Renal cortex interstitium (tissue), 11 donors: ENCODE data around the gene AGAP1. TPM values are rescaled to one million over a fixed set of nuclear protein-coding genes. Genes with fewer than 3 reads are reported as not detected.

ENCODE experiments used
- DNase-seq, 11 donors: peaks; one replicate each; pipeline ENCODE4 v3.0.0-alpha.2; 2013; ENCODE audit warnings: low read depth in 9 of 11, low spot score in 4 of 11; ENCODE audit errors: extremely low read depth in 1 of 11
- polyA plus RNA-seq, 3 donors: library from polyadenylated mRNA; unstranded; fragments of 120-200 nt; gene quantifications; one replicate each; pipeline ENCODE4 v1.2.1, GENCODE V29; 2013; ENCODE audit not compliant: insufficient read length in 3 of 3

The AGAP1 gene
- polyA plus RNA-seq, 3 donors: 19.1 to 22.8 (median 22.0) TPM

- DNase-seq: no peak
Measured at GRCh38 chr2:235520787-235521186, 26.9 kb downstream of the AGAP1 start.

DNA sequence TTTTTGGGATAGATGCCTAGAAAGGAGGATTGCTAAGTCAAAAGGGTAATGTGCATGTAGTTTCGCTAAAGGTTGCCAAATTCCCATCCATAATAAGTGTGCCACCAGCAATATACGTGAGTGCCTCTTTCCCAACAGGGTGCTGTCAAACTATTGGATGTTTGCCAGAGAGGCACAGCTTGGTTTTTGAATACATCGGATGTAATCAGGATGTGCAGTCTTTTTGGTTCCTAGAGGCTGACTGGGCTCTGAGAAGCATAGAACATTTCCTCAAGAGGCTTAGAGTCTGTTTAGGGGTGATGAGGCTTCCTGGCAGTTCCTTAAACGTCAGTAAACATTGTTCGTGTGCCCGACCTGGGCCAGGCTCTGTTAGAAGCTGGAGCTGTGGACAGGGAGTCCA is 28.0 kb downstream of the AGAP1 start:
- no peak for DNase-seq

DNA sequence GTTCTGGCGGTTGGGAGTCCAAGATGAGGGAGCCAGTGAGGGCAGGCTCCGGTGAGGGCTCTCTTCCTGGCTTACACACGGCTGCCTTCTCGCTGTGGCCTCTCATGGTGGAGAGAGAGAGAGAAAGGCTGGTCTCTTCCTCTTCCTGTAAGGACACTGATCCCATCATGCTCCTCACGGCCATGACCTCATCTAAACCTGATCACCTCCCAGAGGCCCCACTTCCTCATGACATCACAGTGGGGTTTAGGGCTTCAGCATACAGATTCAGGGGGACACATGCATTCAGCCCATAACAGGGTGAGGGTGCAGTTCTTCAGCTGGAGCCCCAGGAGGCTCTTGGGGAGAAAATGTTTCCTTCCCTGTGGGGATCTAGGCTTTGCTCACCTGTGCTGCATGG is 29.2 kb downstream of the AGAP1 start:
- DNase-seq: no peak

DNA sequence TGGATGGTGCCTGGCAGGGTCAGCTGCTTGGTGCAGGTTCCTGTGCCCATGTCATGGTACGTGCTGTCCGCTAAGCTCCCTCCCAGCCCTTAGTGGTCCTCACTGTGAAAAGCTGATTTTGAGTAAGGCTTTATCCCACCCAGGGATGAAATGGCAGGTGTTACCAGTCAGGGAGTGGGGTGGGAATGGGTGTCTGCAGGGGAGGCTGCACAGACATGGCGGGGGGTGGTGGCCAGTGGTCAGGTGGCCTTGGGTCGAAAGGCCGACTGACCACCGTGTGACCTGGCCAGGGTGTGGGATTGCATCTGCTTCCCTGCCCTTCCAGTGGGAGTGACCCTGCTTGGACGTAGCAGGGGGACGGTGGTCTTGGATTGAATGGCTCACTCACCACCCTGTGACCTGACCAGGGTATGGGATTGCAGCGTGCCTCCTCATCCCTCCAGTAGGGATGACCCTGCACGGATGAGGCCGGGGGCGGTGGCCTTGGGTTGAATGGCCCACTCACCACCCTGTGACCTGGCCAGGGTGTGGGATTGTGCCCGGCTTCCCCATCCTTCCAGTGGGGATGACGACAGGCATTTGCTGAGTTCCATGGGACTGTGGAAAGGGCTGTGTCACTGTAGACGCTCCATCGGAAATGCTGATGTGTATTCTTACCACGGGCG is 29.8 kb downstream of the AGAP1 start:
- DNase-seq: no peak

DNA sequence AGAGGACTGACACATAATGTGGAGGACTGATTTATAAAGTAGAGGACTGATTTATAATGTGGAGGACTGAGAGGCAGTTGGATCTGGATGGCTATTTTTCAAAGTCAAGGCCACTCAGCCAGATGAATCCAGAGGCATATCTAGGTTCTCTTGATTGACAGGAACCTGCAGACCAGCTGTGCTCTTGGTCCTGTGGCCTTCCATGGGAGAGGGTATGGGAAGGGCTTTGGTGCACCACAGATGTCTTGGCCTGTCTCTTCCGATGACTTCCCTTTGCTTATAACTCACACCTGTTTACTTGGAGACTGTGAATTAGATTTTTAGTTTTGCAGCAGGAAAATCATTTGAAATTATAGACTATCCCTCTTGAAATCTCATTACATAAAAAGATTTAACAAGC is 32.3 kb downstream of the AGAP1 start:
- no peak for DNase-seq

DNA sequence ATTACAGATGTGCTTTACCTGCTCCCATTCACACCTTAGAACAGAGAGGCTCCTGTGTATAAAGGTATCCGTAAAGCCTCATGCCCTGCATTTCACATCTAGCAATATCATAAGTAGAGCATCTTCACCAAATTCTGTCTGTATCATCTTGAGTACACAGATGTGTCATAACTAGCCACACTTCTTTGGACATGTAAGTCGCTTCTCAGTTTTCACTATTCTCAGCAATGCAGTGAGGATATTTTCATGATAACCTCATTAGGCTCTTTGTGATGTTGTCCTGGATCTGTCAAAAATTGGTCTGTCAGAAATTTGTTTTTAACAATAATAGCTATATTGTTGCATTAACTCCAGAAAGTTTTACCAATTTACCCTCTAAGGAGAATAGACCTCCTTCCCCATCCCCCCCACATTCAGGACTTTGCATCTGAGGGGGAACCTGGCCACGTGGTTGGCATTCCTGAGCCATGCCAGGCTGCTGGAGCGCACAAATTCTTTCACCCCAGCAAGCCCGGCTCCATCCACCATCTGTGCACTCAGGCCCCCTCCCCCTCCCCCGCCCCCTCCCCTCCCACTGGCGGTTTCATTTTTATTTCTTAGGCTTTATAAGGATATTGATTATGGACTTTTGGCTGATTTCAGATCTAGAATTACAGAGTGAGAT is 34.1 kb downstream of the AGAP1 start:
- peak in 3 of 11 donors; percentile 52 to 70 (median 55) for DNase-seq

DNA sequence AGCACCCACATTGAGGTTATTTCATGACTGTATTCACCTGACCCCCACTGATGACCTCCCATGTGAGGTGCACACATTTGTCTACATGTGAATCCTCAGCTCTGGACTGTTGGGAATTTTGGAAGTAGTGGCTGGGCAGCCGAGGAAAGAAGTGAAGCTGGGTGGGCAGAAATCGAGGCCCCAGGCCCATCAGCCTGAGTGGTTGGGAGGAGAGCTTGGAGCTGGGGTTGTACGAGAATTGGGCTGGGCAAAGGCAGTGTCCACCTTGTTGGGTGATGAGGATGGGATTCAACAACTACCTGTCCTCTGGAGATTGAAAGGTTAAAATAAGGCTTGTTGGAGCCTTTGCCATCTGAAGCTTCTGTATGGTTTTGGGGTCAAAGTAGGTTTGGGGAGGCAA is 35.8 kb downstream of the AGAP1 start:
- DNase-seq: no peak

- no peak for DNase-seq
Measured at GRCh38 chr2:235530735-235531134, 36.9 kb downstream of the AGAP1 start.

- no peak for DNase-seq
Measured at GRCh38 chr2:235532307-235532706, 38.5 kb downstream of the AGAP1 start.

DNA sequence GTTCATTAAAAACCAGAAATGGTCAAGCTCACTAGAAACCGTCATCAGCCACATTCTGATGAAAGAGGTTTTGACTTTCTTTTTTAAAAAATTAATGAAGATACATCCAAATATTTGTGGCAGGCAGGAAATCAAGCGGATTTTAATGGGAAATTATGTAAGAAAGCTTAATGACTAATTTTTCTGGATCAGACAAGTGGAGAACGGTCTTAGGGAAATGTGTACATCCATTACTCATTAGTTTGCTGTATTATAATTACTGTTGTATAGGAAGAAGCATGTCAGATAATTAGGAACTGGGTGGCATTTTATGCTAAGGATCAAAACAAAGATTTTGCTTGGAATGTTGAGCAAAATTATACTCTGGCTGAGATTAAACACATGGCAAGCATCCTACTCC is 39.4 kb downstream of the AGAP1 start:
- no peak for DNase-seq

DNA sequence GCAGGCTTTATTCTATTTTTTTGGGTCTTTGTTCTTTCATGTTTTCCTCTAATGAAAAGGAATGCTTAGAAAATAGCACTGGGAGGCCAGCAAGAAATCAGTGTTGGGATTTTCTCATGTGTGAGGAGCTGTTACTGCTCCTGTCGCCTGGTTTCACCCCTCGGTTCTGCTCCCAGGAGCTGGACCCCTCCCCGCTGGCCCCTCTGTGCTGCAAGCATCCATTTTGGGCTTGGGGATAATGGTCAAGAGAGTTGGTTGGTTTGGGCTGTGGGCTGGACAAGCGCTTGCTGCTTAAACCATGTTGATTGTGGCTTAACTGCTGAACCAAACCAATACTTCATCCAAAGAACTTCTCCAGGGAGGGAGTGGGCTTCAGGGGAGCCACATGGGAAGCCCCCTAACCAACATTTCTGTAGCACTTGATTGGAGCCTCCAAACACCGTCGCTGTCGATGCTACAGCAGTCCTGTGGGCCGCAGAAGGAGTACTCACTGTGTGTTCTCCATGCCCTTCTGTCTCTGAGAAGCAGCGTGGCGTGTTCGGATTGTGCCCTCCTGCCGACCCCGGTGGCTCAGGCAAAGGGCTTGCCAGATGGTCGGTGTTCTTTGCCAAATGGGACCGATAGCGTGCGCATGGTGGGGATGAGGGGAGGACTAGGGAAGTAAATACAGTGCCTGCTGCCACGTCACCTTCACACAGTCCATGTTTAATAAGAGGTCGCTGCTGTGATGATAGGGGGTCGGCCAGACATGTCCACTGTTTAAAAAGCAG is 40.0 kb downstream of the AGAP1 start:
- DNase-seq: no peak

DNA sequence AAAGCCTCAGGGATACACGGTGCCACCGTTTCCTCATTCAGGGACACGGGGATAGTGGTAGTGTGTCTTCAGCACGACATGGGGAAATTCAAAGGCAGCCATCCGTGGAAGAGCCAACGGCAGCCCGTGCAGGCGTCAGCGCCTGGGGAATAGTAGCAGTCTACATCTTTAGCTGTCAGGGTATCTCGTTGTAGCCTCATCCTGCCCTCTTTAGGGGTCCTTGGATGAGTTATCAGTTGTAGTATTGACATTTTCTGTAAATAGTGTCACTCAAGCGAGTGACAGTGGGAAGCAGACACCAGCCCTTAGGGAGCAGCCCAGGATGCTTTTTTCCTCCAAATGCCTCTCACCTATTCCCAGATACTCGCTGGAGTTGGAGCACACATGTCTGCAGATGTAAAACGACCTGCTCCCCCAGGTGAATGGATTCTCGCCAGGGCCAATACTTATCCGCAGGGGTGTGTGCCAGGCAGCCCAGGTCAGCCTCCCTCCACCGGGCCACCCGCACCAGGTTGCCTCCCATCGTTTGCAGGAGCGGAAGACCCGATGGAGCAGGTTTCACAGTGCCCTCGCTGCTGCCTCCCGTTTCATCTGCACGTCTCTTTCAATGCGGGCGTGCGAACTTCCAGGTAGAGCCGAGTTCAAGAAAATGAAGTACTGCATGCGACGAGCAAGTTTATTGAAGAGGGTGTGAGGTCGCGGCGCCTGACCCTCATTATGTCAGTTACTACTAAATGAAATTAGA is 41.0 kb downstream of the AGAP1 start:
- no peak for DNase-seq

DNA sequence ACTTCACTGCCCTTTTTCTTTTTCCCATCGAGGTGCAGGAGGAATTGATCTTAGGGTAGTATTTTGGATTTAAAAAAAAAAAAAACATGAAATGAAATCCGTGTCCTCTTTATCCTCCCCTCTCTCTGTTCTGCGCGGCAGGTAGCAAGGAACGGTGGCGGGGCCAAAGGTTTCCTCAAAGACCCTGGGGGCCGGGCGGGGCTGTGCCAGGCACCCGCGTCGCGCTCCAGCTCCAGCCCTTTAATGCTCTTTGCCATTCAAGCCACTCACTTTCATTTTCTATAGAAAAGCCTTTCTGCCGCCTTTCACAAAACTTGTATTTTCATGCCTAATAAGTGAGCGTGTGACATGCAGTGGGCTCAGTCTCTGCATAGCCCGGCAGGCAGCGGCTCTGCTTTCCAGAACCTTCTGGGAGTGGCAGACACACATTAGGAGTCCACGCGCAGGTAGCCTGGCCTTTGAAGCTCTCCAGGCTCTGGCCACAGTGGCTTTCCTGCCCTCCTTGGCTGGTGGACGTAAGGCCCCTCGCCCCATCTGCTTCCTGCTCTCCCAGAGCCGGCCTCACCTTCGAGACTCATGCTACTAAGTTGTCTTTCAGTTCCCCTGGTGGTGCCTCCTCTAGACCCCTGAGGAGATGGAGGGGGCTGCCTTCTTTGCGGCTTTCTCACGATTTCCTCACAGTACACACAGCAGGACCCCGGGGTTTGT is 41.7 kb downstream of the AGAP1 start:
- no peak for DNase-seq

- DNase-seq: no peak
Measured at GRCh38 chr2:235536711-235537110, 42.9 kb downstream of the AGAP1 start.

- DNase-seq: no peak
Measured at GRCh38 chr2:235537186-235537585, 43.3 kb downstream of the AGAP1 start.

GRCh38 chr2:235537587-235537986 is 43.7 kb downstream of the AGAP1 start:
- no peak for DNase-seq

- DNase-seq: no peak
Measured at GRCh38 chr2:235538144-235538639, 44.3 kb downstream of the AGAP1 start.

- no peak for DNase-seq
Measured at GRCh38 chr2:235538981-235539380, 45.1 kb downstream of the AGAP1 start.

DNA sequence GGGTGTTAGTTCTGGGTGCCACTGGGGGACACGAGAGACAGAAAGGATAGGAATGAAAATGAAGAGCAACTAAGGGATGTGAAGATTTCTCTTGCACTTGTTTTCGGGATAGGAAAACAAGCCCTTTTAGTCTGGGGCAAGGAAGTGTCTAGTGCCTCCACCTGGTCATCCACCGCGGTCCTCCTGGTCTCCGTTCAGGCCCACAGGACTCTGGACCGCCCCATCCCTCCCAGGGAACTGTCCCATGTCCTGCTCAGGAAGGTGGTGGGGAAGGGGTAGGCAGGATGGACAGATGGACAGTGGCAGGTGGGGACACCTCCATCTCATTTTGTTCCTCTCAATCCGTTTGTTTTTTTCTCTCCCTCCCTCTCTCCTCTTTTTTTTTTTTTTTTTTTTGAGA is 45.9 kb downstream of the AGAP1 start:
- no peak for DNase-seq
